Measurements from ENCODE around the gene UST. TPM values are rescaled to one million over a fixed set of nuclear protein-coding genes. Genes with fewer than 3 reads are reported as not detected.

Gene UST, protein sequence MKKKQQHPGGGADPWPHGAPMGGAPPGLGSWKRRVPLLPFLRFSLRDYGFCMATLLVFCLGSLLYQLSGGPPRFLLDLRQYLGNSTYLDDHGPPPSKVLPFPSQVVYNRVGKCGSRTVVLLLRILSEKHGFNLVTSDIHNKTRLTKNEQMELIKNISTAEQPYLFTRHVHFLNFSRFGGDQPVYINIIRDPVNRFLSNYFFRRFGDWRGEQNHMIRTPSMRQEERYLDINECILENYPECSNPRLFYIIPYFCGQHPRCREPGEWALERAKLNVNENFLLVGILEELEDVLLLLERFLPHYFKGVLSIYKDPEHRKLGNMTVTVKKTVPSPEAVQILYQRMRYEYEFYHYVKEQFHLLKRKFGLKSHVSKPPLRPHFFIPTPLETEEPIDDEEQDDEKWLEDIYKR
- total RNA-seq (ENCODE audit: unreplicated experiment): 23.2 TPM
- long read RNA-seq, partial matches to known transcripts: 0 of 3 reads
- long read RNA-seq, other reads (novel, unspliced or antisense): 3 of 3 reads

DNA sequence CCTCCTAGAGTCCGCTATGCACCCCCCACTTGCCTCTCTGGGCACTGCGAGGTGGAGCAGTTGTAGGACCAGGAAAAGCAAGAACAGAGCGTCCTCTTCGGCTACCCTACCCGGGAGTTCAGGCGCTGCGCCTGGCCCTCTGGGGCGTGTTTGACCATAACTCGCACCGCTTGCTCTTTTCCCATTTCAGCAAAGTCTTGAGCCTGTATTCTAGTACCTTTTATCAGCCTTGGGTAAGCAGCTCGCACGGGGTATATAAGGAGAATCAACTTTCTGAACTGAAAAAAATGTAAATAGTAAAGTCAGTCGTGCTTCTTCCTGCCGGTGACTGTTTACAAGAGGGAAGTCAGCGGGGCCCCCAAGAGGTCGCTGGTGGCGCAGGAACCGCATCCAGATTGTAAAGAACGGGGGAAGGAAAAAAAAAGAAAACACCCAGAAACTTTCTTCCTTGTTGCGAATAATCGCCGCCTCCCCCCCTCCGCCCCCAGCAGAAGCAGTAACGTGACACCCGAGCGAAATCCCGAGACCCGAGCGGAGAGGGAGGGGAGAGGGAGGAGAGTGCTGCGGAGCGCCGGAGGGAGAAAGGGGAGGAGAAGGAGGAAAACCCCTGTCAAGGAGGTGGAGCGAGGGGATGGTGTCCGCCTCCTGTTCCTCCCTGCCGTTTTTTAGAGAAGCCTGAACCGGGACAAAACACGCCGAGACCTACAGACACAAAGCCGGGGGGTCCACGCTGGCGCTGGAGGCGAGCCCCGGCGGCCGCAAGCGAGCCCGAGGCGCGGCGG lies at the start of gene UST:
TSS of gene UST (plus strand) at position 668 of the 782 bp plus-strand sequence. CDS start 401 bp downstream, outside the sequence.
- H3K27ac Mint-ChIP-seq (ENCODE audit: unreplicated experiment): peak within 1 kb of the TSS; percentile 94
- no peaks in the 10 kb centered on the region for H3K9me3 Mint-ChIP-seq (ENCODE audit: unreplicated experiment)
- H3K4me3 Mint-ChIP-seq (ENCODE audit: unreplicated experiment): peak within 1 kb of the TSS; percentile 98
- TF ChIP-seq, protein P1, sequence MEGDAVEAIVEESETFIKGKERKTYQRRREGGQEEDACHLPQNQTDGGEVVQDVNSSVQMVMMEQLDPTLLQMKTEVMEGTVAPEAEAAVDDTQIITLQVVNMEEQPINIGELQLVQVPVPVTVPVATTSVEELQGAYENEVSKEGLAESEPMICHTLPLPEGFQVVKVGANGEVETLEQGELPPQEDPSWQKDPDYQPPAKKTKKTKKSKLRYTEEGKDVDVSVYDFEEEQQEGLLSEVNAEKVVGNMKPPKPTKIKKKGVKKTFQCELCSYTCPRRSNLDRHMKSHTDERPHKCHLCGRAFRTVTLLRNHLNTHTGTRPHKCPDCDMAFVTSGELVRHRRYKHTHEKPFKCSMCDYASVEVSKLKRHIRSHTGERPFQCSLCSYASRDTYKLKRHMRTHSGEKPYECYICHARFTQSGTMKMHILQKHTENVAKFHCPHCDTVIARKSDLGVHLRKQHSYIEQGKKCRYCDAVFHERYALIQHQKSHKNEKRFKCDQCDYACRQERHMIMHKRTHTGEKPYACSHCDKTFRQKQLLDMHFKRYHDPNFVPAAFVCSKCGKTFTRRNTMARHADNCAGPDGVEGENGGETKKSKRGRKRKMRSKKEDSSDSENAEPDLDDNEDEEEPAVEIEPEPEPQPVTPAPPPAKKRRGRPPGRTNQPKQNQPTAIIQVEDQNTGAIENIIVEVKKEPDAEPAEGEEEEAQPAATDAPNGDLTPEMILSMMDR (IDR thresholded peaks at IDR 0.05; ENCODE audit: unreplicated experiment): no peak
- H3K36me3 Mint-ChIP-seq (ENCODE audit: low read depth, unreplicated experiment): peaks cover 9% of the 10 kb centered on the region
- H3K27me3 Mint-ChIP-seq (ENCODE audit: unreplicated experiment): peaks cover 5% of the 10 kb centered on the region
- H3K4me1 Mint-ChIP-seq (ENCODE audit: unreplicated experiment): peaks cover 42% of the 10 kb centered on the region
- DNase-seq (ENCODE audit: low spot score): peak; percentile 76

GRCh38 chr6:148697895-148698440 lies 48.9 kb upstream of the UST start:
- no peak overlapping the region for H3K4me3 Mint-ChIP-seq (ENCODE audit: unreplicated experiment)
- TF ChIP-seq, protein P1 (IDR thresholded peaks at IDR 0.05; ENCODE audit: unreplicated experiment): no peak
- no peaks in the 10 kb centered on the region for H3K4me1 Mint-ChIP-seq (ENCODE audit: unreplicated experiment)
- H3K27me3 Mint-ChIP-seq (ENCODE audit: unreplicated experiment): peaks cover 2% of the 10 kb centered on the region
- H3K36me3 Mint-ChIP-seq (ENCODE audit: low read depth, unreplicated experiment): peaks cover 6% of the 10 kb centered on the region
- H3K9me3 Mint-ChIP-seq (ENCODE audit: unreplicated experiment): no peaks in the 10 kb centered on the region
- H3K27ac Mint-ChIP-seq (ENCODE audit: unreplicated experiment): no peak overlapping the region
- DNase-seq (ENCODE audit: low spot score): no peak

DNA sequence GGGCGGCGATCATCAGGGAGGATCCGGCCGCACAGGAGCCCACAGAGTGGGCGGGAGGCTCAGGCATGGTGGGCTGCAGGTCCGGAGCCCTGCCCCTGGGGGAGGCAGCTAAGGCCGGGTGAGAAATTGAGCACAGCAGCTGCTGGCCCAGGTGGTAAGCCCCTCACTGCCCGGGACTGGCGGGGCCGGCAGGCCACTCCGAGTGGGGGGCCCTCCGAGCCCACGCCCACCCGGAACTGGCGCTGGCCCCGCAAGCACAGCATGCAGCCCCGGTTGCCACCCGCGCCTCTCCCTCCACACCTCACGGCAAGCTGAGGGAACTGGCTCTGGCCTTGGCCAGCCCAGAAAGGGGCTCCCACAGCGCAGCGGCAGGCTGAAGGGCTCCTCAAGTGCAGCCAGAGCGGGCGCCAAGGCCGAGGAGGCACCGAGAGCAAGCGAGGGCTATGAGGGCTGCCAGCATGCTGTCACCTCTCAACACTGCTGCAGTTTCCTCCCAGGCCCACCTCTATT lies 48.1 kb upstream of the UST start:
- no peak overlapping the region for H3K4me3 Mint-ChIP-seq (ENCODE audit: unreplicated experiment)
- H3K36me3 Mint-ChIP-seq (ENCODE audit: low read depth, unreplicated experiment): peaks cover 6% of the 10 kb centered on the region
- no peak for DNase-seq (ENCODE audit: low spot score)
- TF ChIP-seq, protein P1 (IDR thresholded peaks at IDR 0.05; ENCODE audit: unreplicated experiment): no peak
- H3K9me3 Mint-ChIP-seq (ENCODE audit: unreplicated experiment): no peaks in the 10 kb centered on the region
- peaks cover 2% of the 10 kb centered on the region for H3K27me3 Mint-ChIP-seq (ENCODE audit: unreplicated experiment)
- H3K4me1 Mint-ChIP-seq (ENCODE audit: unreplicated experiment): no peaks in the 10 kb centered on the region
- H3K27ac Mint-ChIP-seq (ENCODE audit: unreplicated experiment): no peak overlapping the region

GRCh38 chr6:148700047-148700715 lies 46.6 kb upstream of the UST start:
- peaks cover 6% of the 10 kb centered on the region for H3K36me3 Mint-ChIP-seq (ENCODE audit: low read depth, unreplicated experiment)
- TF ChIP-seq, protein P1 (IDR thresholded peaks at IDR 0.05; ENCODE audit: unreplicated experiment): no peak
- no peaks in the 10 kb centered on the region for H3K9me3 Mint-ChIP-seq (ENCODE audit: unreplicated experiment)
- peaks cover 2% of the 10 kb centered on the region for H3K27me3 Mint-ChIP-seq (ENCODE audit: unreplicated experiment)
- H3K4me1 Mint-ChIP-seq (ENCODE audit: unreplicated experiment): no peaks in the 10 kb centered on the region
- no peak overlapping the region for H3K27ac Mint-ChIP-seq (ENCODE audit: unreplicated experiment)
- H3K4me3 Mint-ChIP-seq (ENCODE audit: unreplicated experiment): no peak overlapping the region
- no peak for DNase-seq (ENCODE audit: low spot score)
